Coronary artery (tissue), 2 donors: ENCODE results near the gene FAM229B.
"Not testable (repeated sequence)": the region's sequence is repeated elsewhere in the genome, so short reads cannot be mapped to it uniquely, and the experiment has no call there.

Experiments used
- DNase-seq: peaks from one replicate; pipeline ENCODE4 v3.0.0-alpha.2; 2017; ENCODE audit warnings: low spot score
- H3K27ac ChIP-seq, 2 donors: fragments of 200-600 bp; sonication (generic); one replicate each; pipeline ENCODE4 v1.5.1; 2016 to 2019
- H3K4me3 ChIP-seq: fragments of 200-600 bp; sonication (generic); 2 replicates; pipeline ENCODE4 v1.5.1; 2016; ENCODE audit warnings: mild to moderate bottlenecking, moderate library complexity
- TF ChIP-seq, protein P1 (sequence below): fragments of 200-600 bp; sonication (generic); IDR thresholded peaks from one replicate; pipeline ENCODE4 v1.5.1; 2019; ENCODE audit warnings: antibody characterized with exemption

Gene FAM229B

DNA sequence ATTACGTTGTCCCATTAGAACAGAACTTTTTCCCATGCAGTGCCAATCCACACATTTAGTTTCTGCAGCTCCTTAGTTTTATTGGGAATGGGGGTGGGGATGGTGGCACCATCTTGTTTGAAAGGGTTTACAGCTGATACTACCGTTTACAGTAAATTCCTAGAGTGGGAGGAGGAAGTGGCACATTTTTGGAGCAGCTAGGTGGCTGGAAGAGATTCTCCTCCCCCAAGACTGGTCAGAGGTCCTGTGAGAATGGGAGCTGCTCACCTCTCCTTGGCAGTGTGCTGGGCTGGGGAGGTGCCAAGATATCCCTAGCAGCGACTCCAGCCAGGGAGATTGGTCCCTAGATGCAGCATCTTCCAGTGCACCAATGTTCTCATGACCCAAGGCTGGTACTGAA is 45.9 kb upstream of the FAM229B start:
- DNase-seq: no peak
- Histone ChIP-seq H3K4me3 (no peak overlapping the region), H3K27ac (no peak overlapping the region)
- TF ChIP-seq, protein P1, sequence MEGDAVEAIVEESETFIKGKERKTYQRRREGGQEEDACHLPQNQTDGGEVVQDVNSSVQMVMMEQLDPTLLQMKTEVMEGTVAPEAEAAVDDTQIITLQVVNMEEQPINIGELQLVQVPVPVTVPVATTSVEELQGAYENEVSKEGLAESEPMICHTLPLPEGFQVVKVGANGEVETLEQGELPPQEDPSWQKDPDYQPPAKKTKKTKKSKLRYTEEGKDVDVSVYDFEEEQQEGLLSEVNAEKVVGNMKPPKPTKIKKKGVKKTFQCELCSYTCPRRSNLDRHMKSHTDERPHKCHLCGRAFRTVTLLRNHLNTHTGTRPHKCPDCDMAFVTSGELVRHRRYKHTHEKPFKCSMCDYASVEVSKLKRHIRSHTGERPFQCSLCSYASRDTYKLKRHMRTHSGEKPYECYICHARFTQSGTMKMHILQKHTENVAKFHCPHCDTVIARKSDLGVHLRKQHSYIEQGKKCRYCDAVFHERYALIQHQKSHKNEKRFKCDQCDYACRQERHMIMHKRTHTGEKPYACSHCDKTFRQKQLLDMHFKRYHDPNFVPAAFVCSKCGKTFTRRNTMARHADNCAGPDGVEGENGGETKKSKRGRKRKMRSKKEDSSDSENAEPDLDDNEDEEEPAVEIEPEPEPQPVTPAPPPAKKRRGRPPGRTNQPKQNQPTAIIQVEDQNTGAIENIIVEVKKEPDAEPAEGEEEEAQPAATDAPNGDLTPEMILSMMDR: no peak

DNA sequence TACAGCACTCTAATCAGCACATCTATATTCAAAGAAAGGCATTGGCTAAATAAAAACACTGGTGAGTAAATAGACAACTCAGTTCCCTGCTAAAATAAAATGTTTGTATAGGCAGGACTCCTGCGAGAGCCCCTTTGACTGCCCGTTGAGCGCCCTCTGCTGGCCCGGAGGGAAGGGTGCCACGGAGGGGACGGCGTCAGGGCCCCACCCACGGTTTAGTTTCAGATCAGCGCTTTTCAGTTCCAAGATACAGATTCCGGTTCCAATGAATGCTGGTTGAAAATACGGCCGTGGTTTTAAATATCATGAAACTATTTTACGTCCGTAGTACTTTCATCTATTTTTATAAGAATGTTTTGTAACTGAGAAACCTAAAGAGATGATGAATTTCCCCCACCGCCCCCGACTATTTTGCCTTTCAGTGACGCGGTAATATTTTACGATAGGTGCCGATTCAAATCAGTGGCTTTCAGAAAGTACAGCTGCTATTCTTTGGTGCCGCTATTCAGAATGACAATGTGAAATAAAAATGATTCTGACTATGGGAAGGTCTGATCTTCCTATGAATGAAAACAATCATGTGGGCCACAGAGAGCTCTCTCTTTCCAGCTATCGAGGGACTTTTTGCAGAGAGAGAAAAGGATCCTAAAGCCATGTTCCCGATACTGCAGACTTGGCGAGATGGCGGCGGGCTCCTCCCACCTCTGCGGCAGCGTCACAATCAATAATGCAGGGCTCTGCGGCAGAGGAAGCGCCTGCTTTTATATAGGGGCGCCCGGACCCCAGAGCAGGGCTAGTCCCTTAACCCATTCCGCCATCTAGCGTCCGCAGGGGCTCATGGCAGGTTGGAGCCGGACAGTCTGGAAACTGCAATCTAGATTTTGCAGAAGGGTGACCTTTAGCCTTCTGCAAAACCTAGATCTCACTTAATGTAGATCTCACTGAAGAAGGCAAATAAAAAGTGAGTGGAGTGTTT is 44.1 kb upstream of the FAM229B start:
- DNase-seq: peak; percentile 87
- Histone ChIP-seq H3K4me3 (peak overlapping the region; percentile 68), H3K27ac (peak overlapping the region; percentile 69 to 79)
- TF ChIP-seq, protein P1: peak; percentile 89

DNA sequence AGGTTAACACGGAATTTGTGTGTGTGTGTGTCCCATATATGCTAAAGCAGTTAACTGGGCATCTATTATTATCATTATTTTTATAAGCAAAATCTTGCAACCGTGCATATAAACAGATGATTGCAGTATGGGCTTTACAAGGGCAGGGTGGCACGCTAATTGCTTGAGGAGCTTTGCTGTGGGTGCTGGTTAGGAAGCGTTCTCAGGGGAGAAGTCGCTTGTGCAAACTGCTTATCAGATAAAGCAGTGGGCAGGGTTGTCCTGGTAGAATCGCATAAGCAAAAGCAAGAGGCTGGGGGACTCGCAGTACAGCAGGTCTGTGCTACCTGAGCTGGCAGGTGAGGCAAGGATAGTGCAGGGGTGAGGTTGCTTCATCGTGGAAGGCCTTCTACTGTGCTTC is 43.2 kb upstream of the FAM229B start:
- DNase-seq: no peak
- H3K27ac ChIP-seq: peak overlapping the region in 1 of 2 donors; percentile 79
- TF ChIP-seq, protein P1: no peak
- H3K4me3 ChIP-seq: no peak overlapping the region

DNA sequence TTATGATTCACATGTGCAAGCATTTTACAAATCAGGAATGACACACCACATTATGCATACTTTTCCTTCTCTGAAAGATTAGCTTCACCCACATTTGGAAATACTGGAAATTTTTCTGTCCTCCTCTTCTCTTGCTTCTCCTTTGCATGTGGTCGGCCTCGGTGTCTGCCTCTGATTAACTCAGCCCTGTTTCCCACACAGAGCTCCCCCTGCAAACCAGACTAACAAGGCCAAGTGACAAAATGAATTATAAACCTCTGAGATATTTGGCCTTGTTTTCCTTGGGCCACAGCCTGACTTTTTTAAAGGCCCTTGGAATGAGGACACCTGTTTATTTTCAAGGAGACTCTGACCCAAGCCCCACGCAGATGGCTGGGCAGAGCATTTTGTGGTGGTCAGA is 42.5 kb upstream of the FAM229B start:
- no peak for DNase-seq
- TF ChIP-seq, protein P1: no peak
- H3K27ac ChIP-seq: no peak overlapping the region
- H3K4me3 ChIP-seq: no peak overlapping the region

DNA sequence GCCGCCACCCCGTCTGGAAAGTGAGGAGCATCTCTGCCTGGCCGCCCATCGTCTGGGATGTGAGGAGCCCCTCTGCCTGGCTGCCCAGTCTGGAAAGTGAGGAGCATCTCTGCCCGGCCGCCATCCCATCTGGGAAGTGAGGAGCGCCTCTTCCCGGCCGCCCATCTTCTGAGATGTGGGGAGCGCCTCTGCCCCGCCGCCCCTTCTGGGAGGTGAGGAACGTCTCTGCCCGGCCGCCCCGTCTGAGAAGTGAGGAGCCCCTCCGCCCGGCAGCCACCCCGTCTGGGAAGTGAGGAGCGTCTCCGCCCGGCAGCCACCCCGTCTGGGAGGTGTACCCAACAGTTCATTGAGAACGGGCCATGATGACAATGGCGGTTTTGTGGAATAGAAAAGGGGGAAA is 39.9 kb upstream of the FAM229B start:
- H3K4me3 ChIP-seq, DNase-seq, H3K27ac ChIP-seq: not testable (repeated sequence)

DNA sequence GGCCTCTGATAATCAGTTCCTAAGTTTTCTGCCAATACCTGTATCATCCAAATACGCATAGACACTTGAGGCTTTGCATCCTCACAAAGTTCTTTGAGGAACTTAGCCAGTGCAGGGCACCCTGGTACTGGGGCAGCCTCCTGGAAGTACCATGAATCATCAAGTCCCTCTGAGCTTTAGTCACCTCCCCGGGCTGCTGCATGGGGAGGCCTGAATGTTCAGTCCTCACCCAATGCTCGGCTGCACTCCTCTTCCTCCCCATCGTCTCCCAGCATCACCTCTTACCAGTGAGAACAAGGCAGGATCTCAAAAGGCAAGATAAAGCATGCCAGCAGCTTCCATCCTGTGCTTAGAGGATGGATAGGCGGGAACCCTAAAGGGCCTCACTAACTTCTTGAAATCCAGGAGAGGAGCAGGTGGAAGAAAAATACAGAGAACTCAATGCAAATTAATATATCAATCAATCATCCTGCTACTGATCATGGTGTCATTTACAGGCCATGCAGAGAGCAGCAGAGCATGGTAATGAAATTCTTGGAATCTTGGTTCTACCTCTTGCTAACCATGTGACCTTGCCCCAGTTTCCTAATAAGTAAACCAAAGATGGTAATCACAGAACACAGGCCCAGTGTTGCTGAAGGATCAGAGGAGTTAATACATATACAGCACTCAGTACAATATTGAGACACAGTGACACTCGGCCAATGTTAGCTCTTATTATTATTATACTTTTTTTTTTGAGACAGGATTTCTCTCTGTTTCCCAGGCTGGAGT is 38.2 kb upstream of the FAM229B start:
- TF ChIP-seq, protein P1: no peak
- no peak for DNase-seq
- H3K4me3 ChIP-seq: no peak overlapping the region
- H3K27ac ChIP-seq: no peak overlapping the region

DNA sequence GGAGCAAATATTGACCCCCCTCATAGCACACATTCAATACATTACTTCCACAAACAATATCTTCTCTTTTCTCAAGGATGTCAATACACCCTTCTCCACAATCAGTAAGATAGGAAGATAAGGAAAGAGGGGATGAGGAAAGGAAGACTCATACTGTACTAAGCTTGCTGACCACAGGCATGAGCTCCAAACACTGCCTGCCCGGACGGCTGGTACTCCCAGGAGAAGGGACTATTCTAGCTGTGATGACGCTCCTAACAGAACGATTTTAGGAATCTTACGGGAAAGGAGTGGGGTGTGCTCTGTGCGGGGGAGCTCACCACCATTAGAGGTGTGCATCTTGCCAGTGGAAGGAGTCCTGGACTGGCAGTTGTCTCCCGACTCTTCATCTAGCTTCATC is 37.4 kb upstream of the FAM229B start:
- Histone ChIP-seq H3K27ac (no peak overlapping the region), H3K4me3 (no peak overlapping the region)
- no peak for DNase-seq
- TF ChIP-seq, protein P1: no peak
